Ovary (tissue), 9 donors: Measurements from ENCODE around the gene ASB1. TPM values are rescaled to one million over a fixed set of nuclear protein-coding genes. Genes with fewer than 3 reads are reported as not detected.

Experiments used
- DNase-seq, 5 donors: peaks; one replicate each; pipeline ENCODE4 v3.0.0-alpha.2; 2019 to 2020
- H3K27ac ChIP-seq, 2 donors: fragments of 200-600 bp; one replicate each; pipeline versions ENCODE4 v1.5.1 to v1.8.0; 2019 to 2022
- H3K27me3 ChIP-seq: fragments of 200-600 bp; one replicate; pipeline ENCODE4 v1.8.0; 2022
- H3K36me3 ChIP-seq: fragments of 200-600 bp; sonication (generic); one replicate; pipeline ENCODE4 v1.5.1; 2019
- H3K4me1 ChIP-seq: one replicate; pipeline ENCODE4 v1.8.1; 2013; ENCODE audit warnings: mild to moderate bottlenecking, moderate library complexity; ENCODE audit not compliant: insufficient read depth
- H3K4me3 ChIP-seq: fragments of 200-600 bp; sonication (generic); one replicate; pipeline ENCODE4 v1.5.1; 2017
- H3K9me3 ChIP-seq, 2 donors: fragments of 200-600 bp in 1 of 2; sonication (generic) in 1 of 2; one replicate each; pipeline versions ENCODE4 v1.5.1 to v1.8.1; 2013 to 2019; ENCODE audit warnings: mild to moderate bottlenecking in 1 of 2, moderate library complexity in 1 of 2
- EP300 ChIP-seq: sonication (generic); formaldehyde crosslinking; IDR thresholded peaks from one replicate; pipeline ENCODE4 v1.6.1; 2017; ENCODE audit warnings: antibody characterized with exemption
- POLR2A ChIP-seq: fragments of 450-650 bp; IDR thresholded peaks from one replicate; pipeline ENCODE4 v1.6.1; 2017; ENCODE audit warnings: antibody characterized with exemption, mild to moderate bottlenecking, moderate library complexity
- WGBS, 3 donors: extraction: QIAGEN DNeasy Blood & Tissue Kit in 1 of 3; methylation state at CpG; one replicate each; pipeline versions ENCODE4 v1.1.5 to v1.1.7; 2013 to 2017; 5-methylcytosine and 5-hydroxymethylcytosine counted together
- intact Hi-C, 4 donors: fragments of 100-400 bp; cut with DNase I; formaldehyde crosslinking; loops; one replicate each; pipeline versions ENCODE4 v1.11.0 to v1.15.1; 2022 to 2023
- polyA plus RNA-seq, 2 donors: library from polyadenylated mRNA; stranded (reverse); fragments of 200-250 nt in 1 of 2; fragments of 350-450 nt in 1 of 2; fragmentation: Illumina TruSeq in 1 of 2; extraction: RNeasy Lipid Tissue Mini Kit (QIAGEN cat#74804) in 1 of 2; gene quantifications; one replicate each; pipeline ENCODE4 v1.2.3, GENCODE V29; 2013 to 2014
- total RNA-seq, 7 donors: library from RNA; depleted of rRNA in 2 of 7; stranded (reverse); fragments of >200 nt in 2 of 7; fragmentation: NEBNext Ultra II Directional in 3 of 7; extraction: Animal tissue kit (Norgen Biotek cat#: 25700) in 3 of 7; gene quantifications; one replicate each; pipeline versions ENCODE4 v1.1.0 to v1.2.4, GENCODE V29; 2016 to 2023
- TF ChIP-seq, protein P1 (sequence below), 3 donors: fragments of 450-650 bp in 2 of 3; fragments of 200-600 bp in 1 of 3; IDR thresholded peaks; one replicate each; pipeline versions ENCODE4 v1.5.1 to v1.8.0; 2016 to 2022; ENCODE audit warnings: antibody characterized with exemption in 3 of 3, mild to moderate bottlenecking in 1 of 3
- donor health status: DM: no; HTN: no; CAD: no; lungs with moderate emphysema.
- donor health status: DM: no; HTN: no; CAD: no.
- donor health status: Bipolar disorder and iron deficiency.
- donor health status: DM: yes; HTN: yes; CAD: no.
- donor health status: DM: no; HTN: no; CAD: no.
- donor health status: DM: yes; HTN: yes; CAD: no.

ASB1 gene
- total and polyA plus RNA-seq, 9 donors = 9.3 to 34.0 (median 29.6) TPM

DNA sequence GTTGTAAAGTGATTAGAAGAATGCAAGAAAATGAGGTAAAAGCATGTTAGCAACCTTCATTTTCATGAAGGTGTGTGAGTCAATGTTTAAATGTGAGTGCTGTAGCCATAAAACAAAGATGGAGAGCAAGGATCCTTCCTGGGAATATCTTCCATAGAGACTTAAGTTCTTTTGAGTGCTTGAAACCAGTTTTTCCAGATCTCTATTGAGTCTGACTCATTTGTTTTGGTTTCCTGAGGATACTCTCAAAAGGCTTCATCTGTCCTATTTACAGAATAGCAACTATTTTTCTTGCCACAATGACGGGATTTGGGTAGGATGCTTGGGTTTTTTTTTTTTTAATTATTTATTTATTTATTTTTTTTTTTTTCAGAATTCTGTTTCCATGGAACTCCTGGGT, 45.9 kb upstream of the ASB1 start:
- no peaks in the 10 kb centered on the region for H3K27me3 ChIP-seq
- no peaks in the 10 kb centered on the region for H3K9me3 ChIP-seq
- H3K4me3 ChIP-seq = no peak overlapping the region
- DNase-seq = no peak
- peaks cover 1% of the 10 kb centered on the region for H3K4me1 ChIP-seq
- intact Hi-C loops = no loop called here
- TF ChIP-seq POLR2A = no peak
- TF ChIP-seq, protein P1, sequence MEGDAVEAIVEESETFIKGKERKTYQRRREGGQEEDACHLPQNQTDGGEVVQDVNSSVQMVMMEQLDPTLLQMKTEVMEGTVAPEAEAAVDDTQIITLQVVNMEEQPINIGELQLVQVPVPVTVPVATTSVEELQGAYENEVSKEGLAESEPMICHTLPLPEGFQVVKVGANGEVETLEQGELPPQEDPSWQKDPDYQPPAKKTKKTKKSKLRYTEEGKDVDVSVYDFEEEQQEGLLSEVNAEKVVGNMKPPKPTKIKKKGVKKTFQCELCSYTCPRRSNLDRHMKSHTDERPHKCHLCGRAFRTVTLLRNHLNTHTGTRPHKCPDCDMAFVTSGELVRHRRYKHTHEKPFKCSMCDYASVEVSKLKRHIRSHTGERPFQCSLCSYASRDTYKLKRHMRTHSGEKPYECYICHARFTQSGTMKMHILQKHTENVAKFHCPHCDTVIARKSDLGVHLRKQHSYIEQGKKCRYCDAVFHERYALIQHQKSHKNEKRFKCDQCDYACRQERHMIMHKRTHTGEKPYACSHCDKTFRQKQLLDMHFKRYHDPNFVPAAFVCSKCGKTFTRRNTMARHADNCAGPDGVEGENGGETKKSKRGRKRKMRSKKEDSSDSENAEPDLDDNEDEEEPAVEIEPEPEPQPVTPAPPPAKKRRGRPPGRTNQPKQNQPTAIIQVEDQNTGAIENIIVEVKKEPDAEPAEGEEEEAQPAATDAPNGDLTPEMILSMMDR (IDR thresholded peaks at IDR 0.05) = no peak
- TF ChIP-seq EP300 = no peak
- WGBS, 3 donors = 7 to 35% (median 13%) methylated on average over 1 of the region's 1 CpG
- H3K27ac ChIP-seq = no peak overlapping the region
- no peaks in the 10 kb centered on the region for H3K36me3 ChIP-seq

DNA sequence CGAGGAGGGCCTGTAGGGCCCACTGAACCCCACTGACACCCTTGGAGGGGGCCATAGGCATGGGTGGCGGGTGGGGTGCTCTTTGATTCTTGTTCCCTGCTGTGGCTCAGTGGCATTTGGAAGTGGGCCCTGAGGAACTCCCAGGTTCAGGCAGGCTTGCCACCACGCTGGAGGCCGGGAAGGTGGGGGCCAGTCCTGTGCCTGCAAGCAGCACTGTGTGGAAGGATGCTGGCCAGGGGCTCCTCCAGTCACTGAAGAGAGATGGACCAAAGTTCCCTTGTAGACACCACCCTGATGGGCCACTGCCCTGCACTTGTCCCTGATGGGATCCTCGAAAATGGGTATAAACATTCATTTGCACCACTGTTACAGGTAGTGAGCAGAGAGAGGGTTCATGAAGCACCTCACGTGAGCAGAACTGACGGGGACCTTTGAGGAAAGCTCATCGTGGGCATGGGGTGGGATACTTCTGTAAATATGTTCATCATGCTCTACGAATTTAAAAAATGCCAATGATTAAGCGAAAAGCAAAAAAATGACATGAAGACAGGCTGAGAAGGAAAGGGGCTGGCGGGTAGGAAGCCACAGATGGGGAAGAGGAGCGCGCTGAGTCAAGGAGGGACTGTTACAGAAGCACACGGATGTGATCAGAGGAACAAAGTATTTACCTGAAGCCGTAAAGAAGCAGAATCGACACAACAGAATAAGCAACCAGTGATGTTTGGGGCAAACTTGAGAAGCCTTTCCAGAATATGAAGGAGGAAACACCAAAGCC, 45.2 kb upstream of the ASB1 start:
- TF ChIP-seq POLR2A = no peak
- TF ChIP-seq, protein P1 (IDR thresholded peaks at IDR 0.05) = no peak
- no peak for TF ChIP-seq EP300

DNA sequence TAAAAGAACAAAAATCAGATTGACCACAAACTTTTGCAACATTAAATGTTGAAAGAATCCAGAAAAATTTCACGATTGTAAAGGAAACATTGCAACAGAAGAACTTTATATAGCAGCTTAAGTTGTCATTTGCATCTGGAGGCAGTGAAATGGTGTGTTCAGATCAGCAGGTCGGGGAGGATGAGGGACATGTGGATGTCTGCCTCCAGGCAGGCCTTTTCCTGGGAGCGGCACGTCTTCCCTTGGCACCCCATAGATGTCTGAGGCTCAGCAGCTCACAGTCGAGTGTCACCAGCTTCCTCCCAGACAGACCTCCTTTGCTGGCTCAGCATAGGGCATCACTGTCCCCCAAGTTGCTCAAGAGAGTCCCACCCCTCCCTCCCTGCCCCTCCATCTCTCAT, 44.3 kb upstream of the ASB1 start:
- Histone ChIP-seq H3K36me3 (no peaks in the 10 kb centered on the region), H3K27me3 (no peaks in the 10 kb centered on the region), H3K9me3 (no peaks in the 10 kb centered on the region), H3K4me1 (no peaks in the 10 kb centered on the region), H3K27ac (no peak overlapping the region), H3K4me3 (no peak overlapping the region)
- TF ChIP-seq POLR2A (no peak), EP300 (no peak)
- TF ChIP-seq, protein P1 (IDR thresholded peaks at IDR 0.05) = no peak
- DNase-seq = no peak
- intact Hi-C loops = no loop called here
- 91 to 93% (median 92%) methylated on average over 5 of the region's 5 CpGs for WGBS, 3 donors

More for the DNA sequence above, 45.2 kb upstream of the ASB1 start:
- no peaks in the 10 kb centered on the region for H3K4me1 ChIP-seq
- no peak for DNase-seq
- no peaks in the 10 kb centered on the region for H3K27me3 ChIP-seq
- no peaks in the 10 kb centered on the region for H3K9me3 ChIP-seq
- intact Hi-C loops = no loop called here
- no peak overlapping the region for H3K4me3 ChIP-seq
- no peak overlapping the region for H3K27ac ChIP-seq
- WGBS, 3 donors = 95 to 96% (median 95%) methylated on average over 16 of the region's 16 CpGs
- no peaks in the 10 kb centered on the region for H3K36me3 ChIP-seq

DNA sequence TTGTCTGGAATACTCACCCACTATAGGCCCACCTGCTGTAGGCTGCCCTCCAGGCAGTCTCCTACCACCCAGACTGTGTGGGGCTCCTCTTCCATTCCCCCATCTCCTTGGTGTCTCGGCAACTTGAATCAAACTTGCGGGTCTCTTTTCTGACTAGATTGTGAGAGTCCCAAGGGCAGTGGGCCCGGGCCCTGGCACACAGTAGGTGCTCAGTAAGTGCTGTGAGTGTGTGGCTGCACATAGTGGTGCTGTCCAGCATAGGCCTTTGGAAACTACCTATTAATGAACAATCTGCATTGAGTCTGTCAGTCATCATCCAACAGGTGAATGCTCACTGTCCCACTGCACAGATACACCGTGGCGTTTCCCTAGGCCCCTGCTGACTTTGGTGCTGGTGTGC, 43.6 kb upstream of the ASB1 start:
- Histone ChIP-seq H3K36me3 (no peaks in the 10 kb centered on the region), H3K4me1 (no peaks in the 10 kb centered on the region), H3K4me3 (no peak overlapping the region), H3K27me3 (no peaks in the 10 kb centered on the region), H3K9me3 (no peaks in the 10 kb centered on the region), H3K27ac (no peak overlapping the region)
- no peak for DNase-seq
- TF ChIP-seq POLR2A (no peak), EP300 (no peak)
- TF ChIP-seq, protein P1 (IDR thresholded peaks at IDR 0.05) = no peak
- 96 to 99% (median 98%) methylated on average over 5 of the region's 5 CpGs for WGBS, 3 donors
- intact Hi-C loops = no loop called here
